ENCODE data around the gene SRRT.
A peak's percentile ranks its signal among the peaks of the same experiment; 100 is the strongest.

The SRRT gene

DNA sequence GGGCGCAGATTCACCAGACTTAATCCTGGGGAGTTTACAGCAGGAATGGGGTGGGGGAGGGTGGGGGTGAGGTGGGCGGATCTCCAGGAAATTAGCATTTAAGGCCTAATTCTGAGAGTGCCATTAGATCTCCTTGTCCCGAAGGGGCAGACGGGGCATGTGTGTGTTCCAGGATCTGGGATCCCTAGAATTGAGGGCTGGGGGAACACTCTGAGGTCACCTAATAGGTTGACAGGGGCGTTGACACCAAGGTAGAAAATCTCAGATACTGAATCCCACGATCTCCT is 38.1 kb upstream of the SRRT start:
- H3K36me3 ChIP-seq: no peaks in the 10 kb centered on the region
- intact Hi-C loops (cut with DNase I; ENCODE audit: low total_unique reads): no loop called here
- H3K27me3 ChIP-seq: no peaks in the 10 kb centered on the region
- no peak for DNase-seq
- H3K27ac ChIP-seq: peak overlapping the region; percentile 51 to 68
- TF ChIP-seq, protein P1, sequence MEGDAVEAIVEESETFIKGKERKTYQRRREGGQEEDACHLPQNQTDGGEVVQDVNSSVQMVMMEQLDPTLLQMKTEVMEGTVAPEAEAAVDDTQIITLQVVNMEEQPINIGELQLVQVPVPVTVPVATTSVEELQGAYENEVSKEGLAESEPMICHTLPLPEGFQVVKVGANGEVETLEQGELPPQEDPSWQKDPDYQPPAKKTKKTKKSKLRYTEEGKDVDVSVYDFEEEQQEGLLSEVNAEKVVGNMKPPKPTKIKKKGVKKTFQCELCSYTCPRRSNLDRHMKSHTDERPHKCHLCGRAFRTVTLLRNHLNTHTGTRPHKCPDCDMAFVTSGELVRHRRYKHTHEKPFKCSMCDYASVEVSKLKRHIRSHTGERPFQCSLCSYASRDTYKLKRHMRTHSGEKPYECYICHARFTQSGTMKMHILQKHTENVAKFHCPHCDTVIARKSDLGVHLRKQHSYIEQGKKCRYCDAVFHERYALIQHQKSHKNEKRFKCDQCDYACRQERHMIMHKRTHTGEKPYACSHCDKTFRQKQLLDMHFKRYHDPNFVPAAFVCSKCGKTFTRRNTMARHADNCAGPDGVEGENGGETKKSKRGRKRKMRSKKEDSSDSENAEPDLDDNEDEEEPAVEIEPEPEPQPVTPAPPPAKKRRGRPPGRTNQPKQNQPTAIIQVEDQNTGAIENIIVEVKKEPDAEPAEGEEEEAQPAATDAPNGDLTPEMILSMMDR (IDR thresholded peaks at IDR 0.05): no peak
- peaks cover 0 to 10% (median 3%) of the 10 kb centered on the region in 4 donors for H3K4me1 ChIP-seq
- H3K4me3 ChIP-seq: peak overlapping the region; percentile 40 to 52
- no peaks in the 10 kb centered on the region for H3K9me3 ChIP-seq

DNA sequence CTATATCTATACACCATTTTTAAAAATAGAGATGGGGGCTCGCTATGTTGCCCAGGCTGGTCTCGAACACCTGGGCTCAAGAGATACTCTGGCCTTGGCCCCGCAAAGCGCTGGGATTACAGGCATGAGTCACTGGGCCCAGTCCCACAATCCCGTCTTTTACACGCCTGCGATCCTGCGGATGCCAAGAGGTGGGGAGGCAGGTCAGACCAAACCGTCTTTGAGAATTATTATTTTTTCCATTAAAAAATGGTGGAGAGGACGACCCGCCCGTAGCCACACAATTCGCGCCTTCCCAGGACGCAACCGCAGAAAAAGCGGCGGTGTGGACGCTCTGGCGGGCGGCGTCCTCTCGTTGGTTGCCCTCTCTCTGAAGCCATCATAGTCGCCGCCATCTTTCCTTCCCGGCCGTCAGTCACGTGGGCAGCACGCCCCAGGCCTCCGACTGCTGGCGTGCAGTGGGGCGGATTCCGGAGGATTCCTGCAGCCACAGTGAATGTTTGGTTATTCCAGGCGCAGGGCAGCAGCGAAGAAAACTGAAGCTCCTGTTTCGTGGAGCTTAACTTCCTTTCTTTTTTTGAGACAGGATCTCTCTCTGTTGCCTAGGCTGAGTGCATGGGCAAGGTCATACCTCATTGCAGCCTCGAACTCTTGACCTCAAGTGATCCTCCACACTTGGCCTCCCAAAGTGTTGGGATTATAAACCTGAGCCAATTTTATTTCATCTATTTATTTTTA is 37.6 kb upstream of the SRRT start:
- no peaks in the 10 kb centered on the region for H3K27me3 ChIP-seq
- H3K36me3 ChIP-seq: no peaks in the 10 kb centered on the region
- H3K4me3 ChIP-seq: peak overlapping the region; percentile 40 to 52
- no peaks in the 10 kb centered on the region for H3K9me3 ChIP-seq
- TF ChIP-seq, protein P1 (IDR thresholded peaks at IDR 0.05): no peak
- H3K27ac ChIP-seq: peak overlapping the region; percentile 51 to 68
- intact Hi-C loops (cut with DNase I; ENCODE audit: low total_unique reads): no loop called here
- peak; percentile 88 to 95 for DNase-seq
- H3K4me1 ChIP-seq: peaks cover 0 to 10% (median 3%) of the 10 kb centered on the region in 4 donors

DNA sequence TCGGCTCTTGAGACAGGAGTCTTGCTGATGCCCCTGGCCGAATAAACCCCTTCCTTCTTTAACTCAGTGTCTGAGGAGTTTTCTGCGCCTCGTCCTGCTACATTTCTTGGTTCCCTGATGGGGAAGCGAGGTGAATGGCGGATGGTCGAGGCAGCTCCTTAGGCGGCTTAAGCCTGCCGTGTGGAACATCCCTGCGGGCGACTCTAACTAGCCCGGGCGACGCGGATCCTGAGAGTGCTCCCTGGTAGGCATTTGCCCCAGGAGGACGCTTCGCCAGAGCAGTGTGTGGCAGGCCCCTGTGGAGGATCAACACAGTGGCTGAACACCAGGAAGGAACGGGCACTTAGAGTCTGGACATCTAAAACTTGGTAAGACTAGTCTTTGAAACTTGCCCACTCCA is 35.5 kb upstream of the SRRT start:
- DNase-seq: no peak
- intact Hi-C loops (cut with DNase I; ENCODE audit: low total_unique reads): no loop called here

DNA sequence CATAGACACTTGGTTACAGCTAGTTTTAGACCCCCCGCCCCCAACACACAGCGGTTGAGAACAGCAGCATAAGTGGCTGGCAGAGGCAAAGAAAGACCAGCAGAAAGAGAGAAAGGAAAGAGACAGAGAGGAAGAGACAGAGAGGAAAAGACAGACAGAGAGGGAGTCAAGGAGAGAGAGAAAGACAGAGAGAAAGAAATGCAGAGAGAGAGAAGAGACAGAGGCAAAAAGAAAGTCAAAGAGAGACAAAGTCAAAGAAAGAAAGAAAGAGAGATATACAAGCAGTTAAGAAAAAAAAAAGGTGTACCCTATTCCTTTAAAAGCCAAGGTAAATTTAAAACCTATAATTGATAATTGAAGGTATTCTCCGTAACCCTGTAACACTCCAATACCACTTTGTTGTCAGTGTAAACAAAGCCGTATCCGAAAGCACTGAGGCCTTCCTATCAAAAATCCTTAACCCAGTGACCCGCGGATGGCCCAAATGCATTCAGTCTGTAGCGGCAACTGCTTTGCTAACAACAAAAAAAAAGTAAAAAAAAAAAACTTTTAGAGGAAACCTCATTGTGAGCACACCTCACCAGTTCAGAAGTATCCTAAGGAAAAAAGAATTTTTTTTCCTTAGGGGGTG is 34.3 kb upstream of the SRRT start:
- TF ChIP-seq, protein P1 (IDR thresholded peaks at IDR 0.05): no peak
- H3K36me3 ChIP-seq: no peaks in the 10 kb centered on the region
- H3K4me3 ChIP-seq: no peak overlapping the region
- H3K9me3 ChIP-seq: no peaks in the 10 kb centered on the region
- peaks cover 0 to 10% (median 3%) of the 10 kb centered on the region in 4 donors for H3K4me1 ChIP-seq
- H3K27ac ChIP-seq: no peak overlapping the region
- no peak for DNase-seq
- no peaks in the 10 kb centered on the region for H3K27me3 ChIP-seq
- intact Hi-C loops (cut with DNase I; ENCODE audit: low total_unique reads): no loop called here

More for the DNA sequence above, 35.5 kb upstream of the SRRT start:
- H3K27ac ChIP-seq: no peak overlapping the region
- H3K4me3 ChIP-seq: no peak overlapping the region
- H3K36me3 ChIP-seq: no peaks in the 10 kb centered on the region
- TF ChIP-seq, protein P1 (IDR thresholded peaks at IDR 0.05): no peak
- H3K4me1 ChIP-seq: peaks cover 0 to 10% (median 3%) of the 10 kb centered on the region in 4 donors
- no peaks in the 10 kb centered on the region for H3K27me3 ChIP-seq
- H3K9me3 ChIP-seq: no peaks in the 10 kb centered on the region

DNA sequence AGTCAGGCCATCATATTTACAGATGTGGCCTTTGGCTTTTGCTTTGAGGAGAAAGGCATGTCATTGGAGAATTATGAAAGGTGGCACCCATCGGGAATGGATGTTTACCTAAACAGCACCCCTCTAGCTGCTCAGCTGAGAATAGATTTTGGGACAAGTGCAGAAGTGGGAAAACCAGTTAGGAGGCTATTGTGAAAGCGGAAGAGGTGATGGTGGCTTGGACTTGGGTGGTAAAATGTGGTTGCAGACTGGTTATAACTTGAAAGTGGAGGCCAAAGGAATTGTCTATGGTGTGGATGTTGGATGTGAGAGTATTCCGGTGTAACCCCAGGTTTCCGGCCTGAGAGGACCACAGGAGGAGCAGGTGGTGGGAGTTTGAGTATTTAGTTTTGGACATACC is 27.5 kb upstream of the SRRT start:
- Histone ChIP-seq H3K9me3 (no peaks in the 10 kb centered on the region), H3K36me3 (no peaks in the 10 kb centered on the region), H3K27ac (no peak overlapping the region), H3K4me3 (no peak overlapping the region), H3K4me1 (peaks cover 0 to 7% (median 7%) of the 10 kb centered on the region in 4 donors), H3K27me3 (no peaks in the 10 kb centered on the region)
- intact Hi-C loops (cut with DNase I; ENCODE audit: low total_unique reads): no loop called here
- TF ChIP-seq, protein P1 (IDR thresholded peaks at IDR 0.05): no peak
- no peak for DNase-seq
